NCI-H1694 (cell line): ENCODE results near the gene STARD4.

Source experiments
- DNase-seq: peaks from one replicate; lab custom pipeline; 2025; lab: John Stamatoyannopoulos, UW

Gene STARD4

GRCh38 chr5:111469903-111470302 lies 42.4 kb downstream of the STARD4 start:
- no peak for DNase-seq

DNA sequence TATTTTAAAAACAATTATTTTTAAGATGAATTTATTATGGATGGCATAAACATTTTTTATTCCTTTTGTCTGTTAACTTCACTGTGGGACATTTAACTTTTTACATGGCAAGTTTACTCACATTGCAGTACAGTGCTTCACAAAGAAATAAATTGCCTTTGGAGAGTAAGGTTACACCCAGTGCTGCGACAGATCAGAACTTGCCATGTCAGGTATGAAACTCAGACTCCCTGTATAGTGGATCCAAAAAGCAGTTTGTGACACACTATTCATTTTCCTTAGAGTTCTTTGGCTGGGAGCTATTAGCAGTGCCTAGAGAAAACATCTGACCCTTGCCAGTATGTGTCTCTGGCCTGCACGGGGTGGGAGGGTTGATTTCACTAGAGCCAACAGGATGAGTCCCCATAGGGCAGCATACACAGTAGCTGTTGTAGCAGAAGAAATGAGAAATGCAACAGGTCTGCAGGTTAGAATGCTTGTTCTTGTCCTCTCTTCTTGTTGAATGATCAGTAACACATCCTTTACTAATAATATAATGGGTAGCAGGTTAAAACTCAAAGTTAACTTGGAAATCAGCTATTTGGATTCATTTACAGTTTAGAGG lies 42.9 kb downstream of the STARD4 start:
- no peak for DNase-seq

DNA sequence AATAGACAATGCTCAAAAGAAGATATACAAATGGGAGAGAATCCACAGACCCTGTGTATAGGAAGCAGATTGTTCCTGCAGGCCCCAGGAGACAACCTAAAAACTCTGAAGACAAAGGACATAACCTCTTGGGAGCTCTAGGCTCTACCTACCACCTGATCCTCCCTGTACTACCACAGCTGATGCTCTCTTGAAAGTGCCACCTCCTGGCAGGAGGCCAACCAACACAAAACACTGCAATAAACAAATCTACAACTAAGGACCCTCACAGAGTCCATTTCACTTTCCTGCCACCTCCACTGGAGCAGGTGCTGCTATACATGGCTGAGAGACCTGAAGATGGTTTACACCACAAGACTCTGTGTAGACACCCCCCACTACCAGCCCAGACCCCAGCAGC lies 49.0 kb downstream of the STARD4 start:
- no peak for DNase-seq

DNA sequence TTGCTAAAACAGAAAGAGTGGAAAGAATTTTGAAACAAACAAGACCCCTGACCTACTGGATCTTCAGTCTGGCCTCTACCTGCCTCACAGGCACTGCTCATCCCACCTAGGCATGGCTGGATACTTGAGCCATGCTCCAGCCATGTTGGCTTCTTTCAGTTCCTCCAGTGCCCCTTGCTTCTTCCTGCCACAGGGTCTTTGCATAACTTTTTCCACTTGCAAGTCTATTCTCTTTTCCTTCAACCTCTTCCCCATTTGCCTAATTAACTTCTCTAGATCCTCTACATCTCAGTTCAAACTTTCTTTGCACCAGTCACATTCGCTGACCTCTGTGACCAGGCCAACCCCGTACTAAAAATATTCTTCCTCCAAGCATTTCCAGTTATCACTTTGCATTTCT lies 50.4 kb downstream of the STARD4 start:
- DNase-seq: no peak

- DNase-seq: peak; percentile 56
Measured at GRCh38 chr5:111461255-111461671, 51.1 kb downstream of the STARD4 start.

GRCh38 chr5:111454776-111455175 lies 57.6 kb downstream of the STARD4 start:
- DNase-seq: peak; percentile 16

- DNase-seq: peak; percentile 94
Measured at GRCh38 chr5:111454198-111454622, 58.1 kb downstream of the STARD4 start.

DNA sequence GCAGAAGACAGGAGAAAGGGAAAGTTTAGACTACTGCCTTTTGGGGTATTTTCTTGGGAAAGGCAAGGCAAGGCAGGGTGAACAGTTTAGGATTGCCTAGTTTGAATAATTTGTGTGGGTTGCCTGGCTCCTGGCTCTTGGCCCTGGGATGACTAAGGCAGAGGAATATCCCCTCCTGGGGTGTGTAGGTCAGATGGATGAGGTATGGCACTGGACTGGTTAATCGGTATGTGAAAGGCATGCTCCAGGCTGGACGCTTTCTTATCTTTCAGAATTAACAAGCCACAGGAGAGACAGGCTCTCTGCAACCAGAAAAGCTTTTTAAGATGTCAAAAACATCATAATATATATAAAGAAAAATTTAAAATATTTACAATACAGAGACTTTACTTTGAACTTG lies 58.6 kb downstream of the STARD4 start:
- DNase-seq: no peak

GRCh38 chr5:111453295-111453694 lies 59.0 kb downstream of the STARD4 start:
- no peak for DNase-seq

GRCh38 chr5:111447822-111448221 lies 64.5 kb downstream of the STARD4 start:
- DNase-seq: no peak

GRCh38 chr5:111447099-111447498 lies 65.2 kb downstream of the STARD4 start:
- no peak for DNase-seq
